Measurements from ENCODE around the gene FBXO24. TPM values are rescaled to one million over a fixed set of nuclear protein-coding genes. Genes with fewer than 3 reads are reported as not detected.
A peak's percentile ranks its signal among the peaks of the same experiment; 100 is the strongest.

FBXO24 gene
- total and polyA plus RNA-seq, 9 of the 15 experiments (the other 6 are each of a cell fraction or from before 2014, with no cell fraction given): 0.17 to 0.95 (median 0.50) TPM

GRCh38 chr7:100538654-100539435, 47.3 kb upstream of the FBXO24 start, which contains the start of gene AGFG2 (continued):
- TF ChIP-seq REST (IDR thresholded peaks at IDR 0.05; ENCODE audit: borderline replicate concordance) (no peak), REST (CRISPR knock-in tag; IDR thresholded peaks at IDR 0.05; ENCODE audit: low read depth) (peak; percentile 56; the same call in 1 of the 2 replicates), ZNF133 (CRISPR knock-in tag; IDR thresholded peaks at IDR 0.05) (no peak), ZNF224 (CRISPR knock-in tag; IDR thresholded peaks at IDR 0.05) (no peak), ZBTB49 (CRISPR knock-in tag; IDR thresholded peaks at IDR 0.05; ENCODE audit: borderline replicate concordance) (no peak), NR2C2 (CRISPR knock-in tag; IDR thresholded peaks at IDR 0.05) (0 out of 2 replicates have a peak, but pooled peaks have one; percentile 37), NR2C2 (tag; IDR thresholded peaks at IDR 0.05) (peak; percentile 82; the same call in 1 of the 2 replicates), RCOR1 (IDR thresholded peaks at IDR 0.05; ENCODE audit: borderline replicate concordance in 1 of 2, low read depth in 2 of 2, low read length in 2 of 2) (peak in 1 of 2 experiments; percentile 2; a peak in 2 of 4 replicates), EGR1 (conservative IDR thresholded peaks at IDR 0.05) (peak; percentile 100), PRDM10 (IDR thresholded peaks at IDR 0.05; ENCODE audit: partially characterized antibody) (no peak), SMARCA4 (IDR thresholded peaks at IDR 0.05) (no peak), ZFP36 (IDR thresholded peaks at IDR 0.05; ENCODE audit: low read depth, low read length, partially characterized antibody) (no peak), KDM1A (IDR thresholded peaks at IDR 0.05) (no peak)
